Cardiac fibroblast (primary cell): ENCODE results near the gene KRT32.

Experiments used
- DNase-seq, 2 donors: peaks; one replicate each; pipeline versions ENCODE4 v3.0.0 to v3.0.0-alpha.2; 2010; ENCODE audit warnings: low read depth in 2 of 2
- H3K4me3 ChIP-seq, 2 donors: replicated peaks in 1 of 2; 1 replicate in 1 of 2; 2 replicates in 1 of 2; pipeline ENCODE4 v1.5.1; 2011; ENCODE audit warnings: low read depth in 2 of 2, low read length in 2 of 2, mild to moderate bottlenecking in 2 of 2, moderate library complexity in 1 of 2
- TF ChIP-seq, protein P1 (sequence below): IDR thresholded peaks from one replicate; pipeline ENCODE4 v1.5.1; 2011; ENCODE audit warnings: low read depth, mild to moderate bottlenecking, low read length, inconsistent platforms

The KRT32 gene

DNA sequence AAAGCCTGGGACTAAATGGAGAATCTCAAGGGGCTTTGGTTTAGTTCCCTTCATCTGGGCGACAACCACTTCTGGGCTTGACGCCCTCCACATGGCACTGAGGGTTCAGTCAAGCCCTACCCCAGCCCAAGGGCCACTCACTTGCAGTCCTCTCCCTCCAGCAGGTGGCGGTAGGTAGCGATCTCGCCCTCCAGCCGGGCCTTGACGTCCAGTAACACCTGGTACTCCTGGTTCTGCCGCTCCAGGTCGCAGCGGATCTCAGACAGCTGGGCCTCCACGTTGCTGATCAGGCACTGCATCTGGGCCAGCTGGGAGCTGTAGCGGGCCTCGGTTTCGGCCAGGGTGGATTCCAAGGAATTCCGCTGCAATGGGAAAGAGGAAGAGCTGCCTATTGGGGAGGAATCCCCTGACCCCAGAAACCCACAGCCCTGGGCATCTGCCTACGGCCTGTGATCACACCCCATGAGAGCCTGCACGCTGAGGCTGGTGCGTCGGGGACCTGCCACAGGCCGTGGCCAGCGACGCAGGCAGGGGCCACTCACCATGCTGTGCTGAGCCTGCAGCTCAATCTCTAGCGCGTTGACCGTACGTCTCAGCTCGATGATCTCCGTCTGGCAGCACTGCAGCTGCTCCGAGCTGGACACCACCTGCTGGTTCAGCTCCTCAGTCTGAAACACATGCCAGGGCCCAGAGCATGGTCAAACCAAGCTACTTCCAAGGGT lies 19.8 kb upstream of the KRT32 start:
- peak in 1 of 2 donors; percentile 9 for DNase-seq
- TF ChIP-seq, protein P1, sequence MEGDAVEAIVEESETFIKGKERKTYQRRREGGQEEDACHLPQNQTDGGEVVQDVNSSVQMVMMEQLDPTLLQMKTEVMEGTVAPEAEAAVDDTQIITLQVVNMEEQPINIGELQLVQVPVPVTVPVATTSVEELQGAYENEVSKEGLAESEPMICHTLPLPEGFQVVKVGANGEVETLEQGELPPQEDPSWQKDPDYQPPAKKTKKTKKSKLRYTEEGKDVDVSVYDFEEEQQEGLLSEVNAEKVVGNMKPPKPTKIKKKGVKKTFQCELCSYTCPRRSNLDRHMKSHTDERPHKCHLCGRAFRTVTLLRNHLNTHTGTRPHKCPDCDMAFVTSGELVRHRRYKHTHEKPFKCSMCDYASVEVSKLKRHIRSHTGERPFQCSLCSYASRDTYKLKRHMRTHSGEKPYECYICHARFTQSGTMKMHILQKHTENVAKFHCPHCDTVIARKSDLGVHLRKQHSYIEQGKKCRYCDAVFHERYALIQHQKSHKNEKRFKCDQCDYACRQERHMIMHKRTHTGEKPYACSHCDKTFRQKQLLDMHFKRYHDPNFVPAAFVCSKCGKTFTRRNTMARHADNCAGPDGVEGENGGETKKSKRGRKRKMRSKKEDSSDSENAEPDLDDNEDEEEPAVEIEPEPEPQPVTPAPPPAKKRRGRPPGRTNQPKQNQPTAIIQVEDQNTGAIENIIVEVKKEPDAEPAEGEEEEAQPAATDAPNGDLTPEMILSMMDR = peak; percentile 65
- no peak overlapping the region for H3K4me3 ChIP-seq

DNA sequence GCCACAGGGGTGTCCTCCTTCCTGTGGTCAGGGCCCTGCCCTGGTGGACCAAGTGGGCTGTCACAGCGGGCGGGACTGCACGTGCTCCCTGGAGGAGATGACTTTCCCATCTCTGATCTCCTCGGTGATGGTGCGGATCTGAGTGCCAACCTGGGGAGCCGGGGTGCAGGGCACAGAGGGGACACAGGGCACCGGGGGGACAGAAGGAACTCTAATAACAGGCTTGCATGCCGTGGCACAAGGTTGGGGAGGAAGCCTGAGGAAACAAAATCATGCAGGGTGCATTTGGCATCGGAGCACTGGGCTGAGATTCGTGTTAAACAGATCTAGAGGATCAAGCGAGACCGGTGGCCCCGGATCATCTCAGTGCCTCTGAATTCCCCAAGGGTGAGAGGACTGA lies 19.1 kb upstream of the KRT32 start:
- no peak for DNase-seq
- TF ChIP-seq, protein P1 = no peak
- no peak overlapping the region for H3K4me3 ChIP-seq

DNA sequence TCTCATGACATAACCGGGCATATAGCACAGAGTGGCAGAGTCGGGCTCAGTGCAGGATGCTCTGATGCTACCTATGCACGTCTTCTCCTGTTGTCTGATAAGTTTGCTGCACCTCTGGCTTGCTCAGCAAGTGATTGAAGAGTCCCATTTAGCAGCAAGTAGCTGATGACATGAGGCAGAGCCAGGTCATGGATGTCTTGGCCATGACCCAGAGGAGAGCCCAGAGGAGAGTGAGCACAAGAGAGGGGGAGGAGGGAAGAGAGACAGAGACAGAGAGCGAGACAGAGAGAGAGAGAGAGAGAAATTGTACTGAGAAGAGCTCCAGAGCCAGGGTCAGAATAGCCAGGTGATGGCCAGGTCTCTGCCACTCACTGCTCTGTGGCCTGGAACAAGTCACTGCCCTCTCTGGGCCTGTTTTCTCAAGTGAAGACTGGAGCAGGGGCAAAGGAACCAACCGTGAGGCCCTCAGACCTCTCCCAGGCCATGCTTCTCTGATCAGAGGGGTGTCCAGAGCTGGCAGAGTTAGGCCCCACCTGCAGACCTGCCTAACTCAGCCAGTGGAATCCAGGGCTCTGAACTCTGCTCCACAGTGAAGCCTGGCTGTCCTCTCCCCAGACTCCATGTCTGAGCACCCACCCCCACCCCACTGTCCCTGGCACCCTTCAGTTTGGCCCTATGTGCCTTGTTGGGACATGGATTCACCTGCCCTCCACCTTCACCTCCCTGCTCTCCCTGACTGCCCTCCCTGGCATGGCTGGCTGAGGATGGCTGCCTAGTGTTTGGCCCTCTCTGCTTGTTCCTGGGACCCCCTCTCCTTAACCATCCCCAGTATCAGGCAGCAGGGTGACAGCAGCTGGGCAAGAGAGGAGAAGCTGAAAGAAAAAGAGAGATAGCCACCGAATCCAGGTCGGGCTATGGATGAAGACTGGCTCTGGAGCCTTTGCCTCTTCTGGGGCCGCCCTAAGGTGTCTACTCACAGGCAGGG lies 18.0 kb upstream of the KRT32 start:
- TF ChIP-seq, protein P1 = no peak
- no peak for DNase-seq
- H3K4me3 ChIP-seq = no peak overlapping the region

DNA sequence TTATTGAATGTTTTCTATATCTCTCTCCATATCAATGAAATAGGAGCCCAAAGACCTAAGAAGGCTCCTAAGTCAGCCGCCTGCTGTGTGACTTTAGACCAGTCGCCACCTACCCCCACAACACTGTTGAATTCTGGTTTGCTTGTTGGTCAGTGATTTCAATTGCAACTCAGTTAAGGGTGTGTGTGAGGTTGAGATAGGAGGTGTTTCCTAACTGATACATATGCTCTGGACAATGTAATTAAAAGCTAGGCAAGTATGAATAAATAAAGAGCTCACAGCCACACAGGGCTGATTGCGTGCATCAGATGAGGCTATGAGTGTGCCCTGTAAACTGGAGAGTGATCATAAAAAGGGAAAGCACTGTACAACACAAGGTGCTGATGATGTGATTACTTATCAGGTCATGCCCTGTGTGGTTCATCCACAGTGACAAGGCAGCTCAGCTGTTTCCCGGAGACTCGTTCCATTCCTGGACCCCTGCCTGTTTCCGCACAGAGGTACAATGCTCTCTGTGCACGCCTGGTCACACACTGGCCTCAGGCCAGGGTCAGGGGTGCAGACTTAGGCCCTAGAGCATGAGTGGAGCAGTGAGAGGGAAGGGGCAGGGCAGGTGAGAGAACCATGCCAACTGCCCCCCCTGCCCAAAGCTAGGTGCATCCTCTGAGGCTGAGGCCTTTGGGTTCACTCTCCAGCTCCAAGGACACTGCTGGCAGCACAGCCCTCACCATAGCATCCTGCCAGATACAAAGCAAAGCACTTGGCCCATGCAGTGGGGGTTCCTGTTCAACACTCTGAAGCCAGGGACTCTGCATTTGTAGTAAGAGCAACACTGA lies 17.0 kb upstream of the KRT32 start:
- DNase-seq = peak in 1 of 2 donors; percentile 13

DNA sequence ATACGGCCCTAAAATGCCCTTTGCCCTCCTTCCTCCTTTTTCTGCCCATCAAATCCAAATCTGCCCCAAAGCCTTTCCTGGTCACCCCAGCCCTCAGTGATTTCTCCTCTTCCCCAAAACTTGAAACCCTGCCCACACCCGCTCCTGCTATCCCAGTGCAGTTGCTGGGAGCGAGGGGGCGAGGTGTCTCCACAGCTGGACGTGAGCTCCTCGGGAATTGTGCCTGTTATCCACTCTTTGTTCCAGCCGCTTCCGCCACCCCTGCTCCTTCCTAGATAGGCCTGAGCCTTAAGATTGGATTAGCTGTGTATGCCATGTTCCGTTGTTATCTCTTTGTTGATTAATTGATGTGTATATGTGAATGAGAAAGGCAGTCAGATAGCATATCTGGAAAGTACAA lies 16.3 kb upstream of the KRT32 start:
- H3K4me3 ChIP-seq = no peak overlapping the region

More for the DNA sequence above, 17.0 kb upstream of the KRT32 start:
- no peak overlapping the region for H3K4me3 ChIP-seq
- TF ChIP-seq, protein P1 = no peak

DNA sequence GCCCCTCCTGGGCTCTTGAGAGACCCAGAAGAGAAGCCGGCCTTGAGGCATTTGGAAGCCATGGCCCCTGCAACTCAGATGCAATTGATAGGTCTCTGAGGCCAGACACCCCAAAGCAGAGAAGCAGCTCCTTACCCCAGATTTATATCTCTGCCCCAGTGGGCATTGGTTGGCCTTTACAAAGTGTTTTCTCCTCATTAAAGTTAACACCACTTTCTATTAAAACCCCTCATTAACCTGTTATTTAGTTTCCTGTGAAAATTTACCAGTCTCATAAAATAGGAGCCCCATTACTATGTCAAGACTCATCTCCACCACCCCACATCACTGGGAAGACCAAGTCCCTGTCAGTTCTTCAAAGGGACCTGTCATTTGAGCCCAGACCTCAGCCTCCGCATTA lies 13.8 kb upstream of the KRT32 start, which contains the start of gene KRT35:
Gene KRT35 (minus strand): TSS at position 116 of the 400 bp plus-strand sequence. CDS start 54 bp downstream, at position 62.
- DNase-seq = no peak
- H3K4me3 ChIP-seq = no peak within 1 kb of the TSS
- TF ChIP-seq, protein P1 = no peak

More for the DNA sequence above, 16.3 kb upstream of the KRT32 start:
- DNase-seq = no peak
- TF ChIP-seq, protein P1 = no peak
